Cardiac muscle cell (in vitro differentiated cells and primary cell): ENCODE results near the gene OLFM3. TPM values are rescaled to one million over a fixed set of nuclear protein-coding genes. Genes with fewer than 3 reads are reported as not detected.

ENCODE experiments used
- DNase-seq, 2 donors: peaks; one replicate each; pipeline versions ENCODE4 v3.0.0 to v3.0.0-alpha.2; 2010 to 2017; ENCODE audit warnings: low read depth in 1 of 2, low spot score in 1 of 2
- H3K27ac ChIP-seq: fragments of 200-600 bp; sonication (generic); 2 replicates; pipeline ENCODE4 v1.5.1; 2016
- H3K27me3 ChIP-seq: fragments of 200-600 bp; sonication (generic); 2 replicates; pipeline ENCODE4 v1.6.0; 2016; ENCODE audit warnings: control low read depth
- H3K36me3 ChIP-seq: fragments of 200-600 bp; sonication (generic); 2 replicates; pipeline ENCODE4 v1.5.1; 2016; ENCODE audit warnings: control low read depth
- H3K4me1 ChIP-seq: fragments of 200-600 bp; sonication (generic); 2 replicates; pipeline ENCODE4 v1.8.1; 2017; ENCODE audit warnings: low read depth, mild to moderate bottlenecking, mixed run types
- H3K4me3 ChIP-seq: fragments of 200-600 bp; sonication (generic); 2 replicates; pipeline ENCODE4 v1.5.1; 2016; ENCODE audit warnings: mild to moderate bottlenecking
- H3K9me3 ChIP-seq: fragments of 200-600 bp; sonication (generic); 2 replicates; pipeline ENCODE4 v1.5.1; 2017; ENCODE audit warnings: low read depth, mild to moderate bottlenecking, control low read depth
- polyA plus RNA-seq: library from polyadenylated mRNA; unstranded; fragments of >200 nt; fragmentation: Nextera tagmentation; extraction: Ambion mirVana; gene quantifications from 2 replicates; pipeline ENCODE4 v1.2.1, GENCODE V29; 2016
- total RNA-seq: library from RNA; depleted of rRNA; stranded (reverse); fragments of >200 nt; gene quantifications from 2 replicates; pipeline ENCODE4 v1.2.3, GENCODE V29; 2016
- TF ChIP-seq, protein P1 (sequence below): IDR thresholded peaks from 2 replicates; pipeline ENCODE4 v1.5.1; 2012; ENCODE audit warnings: low read depth, mild to moderate bottlenecking, low read length

OLFM3 gene
- total and polyA plus RNA-seq, 2 experiments from 2014 or later: not detected

DNA sequence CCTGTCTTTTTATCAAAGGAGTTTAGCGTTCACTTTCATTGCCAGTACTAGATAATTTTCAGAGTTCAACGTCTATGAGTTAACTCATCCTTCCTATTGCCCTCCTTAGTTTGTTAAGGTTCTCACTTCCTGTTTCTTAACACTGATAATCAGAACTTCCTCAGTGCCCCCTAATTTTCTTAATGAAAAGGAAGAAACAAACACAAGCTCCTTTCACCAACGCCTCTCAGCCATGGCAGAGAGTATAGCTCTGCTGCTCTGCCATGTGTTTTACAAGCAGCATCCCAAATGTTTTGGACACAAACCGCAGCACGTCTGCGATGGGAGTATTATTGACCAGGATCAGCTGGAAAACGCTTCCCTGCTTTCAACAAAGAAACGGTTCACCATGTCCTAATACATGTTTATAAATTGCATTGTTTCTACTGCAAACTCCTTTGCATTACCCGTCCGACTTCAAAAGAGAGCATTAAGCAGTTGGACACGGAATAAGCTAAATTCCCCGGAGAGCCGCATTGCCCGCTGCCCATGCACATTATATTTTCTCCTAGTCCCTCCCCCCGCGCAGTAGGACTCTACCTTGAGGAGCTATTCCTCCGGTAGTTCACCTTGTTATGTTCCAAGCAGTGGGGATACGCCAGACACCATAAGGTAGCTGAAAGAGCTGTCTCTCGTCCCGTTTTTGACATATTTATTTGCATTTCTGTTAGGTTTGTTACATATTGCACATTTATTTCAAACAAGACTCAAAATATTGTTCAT, 561 bp downstream of the OLFM3 start:
- Histone ChIP-seq H3K9me3 (no peaks in the 10 kb centered on the region), H3K27me3 (peaks cover 19% of the 10 kb centered on the region), H3K4me1 (no peaks in the 10 kb centered on the region), H3K36me3 (no peaks in the 10 kb centered on the region), H3K27ac (no peak overlapping the region), H3K4me3 (peak overlapping the region; percentile 8)
- DNase-seq: peak in 1 of 2 donors; percentile 13
- TF ChIP-seq, protein P1, sequence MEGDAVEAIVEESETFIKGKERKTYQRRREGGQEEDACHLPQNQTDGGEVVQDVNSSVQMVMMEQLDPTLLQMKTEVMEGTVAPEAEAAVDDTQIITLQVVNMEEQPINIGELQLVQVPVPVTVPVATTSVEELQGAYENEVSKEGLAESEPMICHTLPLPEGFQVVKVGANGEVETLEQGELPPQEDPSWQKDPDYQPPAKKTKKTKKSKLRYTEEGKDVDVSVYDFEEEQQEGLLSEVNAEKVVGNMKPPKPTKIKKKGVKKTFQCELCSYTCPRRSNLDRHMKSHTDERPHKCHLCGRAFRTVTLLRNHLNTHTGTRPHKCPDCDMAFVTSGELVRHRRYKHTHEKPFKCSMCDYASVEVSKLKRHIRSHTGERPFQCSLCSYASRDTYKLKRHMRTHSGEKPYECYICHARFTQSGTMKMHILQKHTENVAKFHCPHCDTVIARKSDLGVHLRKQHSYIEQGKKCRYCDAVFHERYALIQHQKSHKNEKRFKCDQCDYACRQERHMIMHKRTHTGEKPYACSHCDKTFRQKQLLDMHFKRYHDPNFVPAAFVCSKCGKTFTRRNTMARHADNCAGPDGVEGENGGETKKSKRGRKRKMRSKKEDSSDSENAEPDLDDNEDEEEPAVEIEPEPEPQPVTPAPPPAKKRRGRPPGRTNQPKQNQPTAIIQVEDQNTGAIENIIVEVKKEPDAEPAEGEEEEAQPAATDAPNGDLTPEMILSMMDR: no peak

DNA sequence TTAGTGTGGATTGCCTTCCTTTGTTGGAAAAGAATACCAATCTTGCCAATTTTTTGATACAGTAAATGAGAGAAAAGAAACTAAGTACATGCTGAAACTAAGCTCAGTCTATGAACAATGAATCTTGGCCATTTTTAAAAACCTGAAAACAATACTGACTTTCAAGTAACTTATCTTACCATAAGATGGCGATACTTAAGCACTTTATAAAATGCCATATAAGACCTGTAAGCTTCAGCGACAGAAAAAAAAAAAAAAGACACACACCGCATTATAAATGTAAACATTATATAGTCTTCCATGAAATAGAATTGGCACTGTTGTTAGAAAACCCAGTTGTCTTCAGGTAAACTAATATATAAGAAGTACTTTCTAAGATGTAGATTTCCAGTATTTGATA, 3.0 kb downstream of the OLFM3 start:
- H3K36me3 ChIP-seq: no peaks in the 10 kb centered on the region
- H3K9me3 ChIP-seq: no peaks in the 10 kb centered on the region
- H3K27ac ChIP-seq: no peak overlapping the region
- no peaks in the 10 kb centered on the region for H3K4me1 ChIP-seq
- TF ChIP-seq, protein P1: no peak
- H3K4me3 ChIP-seq: no peak overlapping the region
- H3K27me3 ChIP-seq: peaks cover 19% of the 10 kb centered on the region
- peak in 1 of 2 donors; percentile 0 for DNase-seq

DNA sequence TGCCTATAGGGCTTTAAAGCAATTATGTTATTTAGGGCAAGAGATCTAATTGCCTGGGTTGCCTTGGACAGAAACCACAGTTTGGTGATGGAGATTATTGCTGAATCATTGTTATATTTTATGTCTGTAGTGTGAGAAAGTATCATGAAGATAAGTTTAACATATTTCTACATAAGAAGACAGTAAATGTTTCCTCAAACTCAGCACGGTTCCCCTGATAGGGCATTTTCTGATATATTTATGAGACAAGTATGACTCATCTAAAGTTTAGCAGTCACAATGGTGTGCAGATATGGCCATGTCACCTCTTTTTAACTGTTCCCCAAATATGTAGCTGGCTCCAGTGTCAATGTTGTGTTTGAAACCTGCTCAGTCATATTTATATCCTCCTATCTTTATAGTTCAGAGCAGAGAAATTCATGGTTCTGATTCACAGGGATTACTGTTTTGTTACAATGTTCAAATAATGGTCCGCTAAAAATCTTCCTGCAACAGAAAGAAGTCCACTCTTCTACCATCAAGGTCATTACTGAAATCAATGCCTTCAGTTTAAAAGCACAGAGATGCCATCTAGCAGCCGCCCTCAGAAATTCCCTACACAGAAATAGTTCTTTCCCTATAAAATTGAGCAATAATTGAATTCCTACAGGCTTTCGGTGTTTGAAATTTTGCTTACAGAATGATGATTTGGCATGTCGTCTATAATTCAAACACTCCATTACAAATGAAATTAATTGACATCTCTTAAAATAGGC, 3.7 kb downstream of the OLFM3 start:
- Histone ChIP-seq H3K27me3 (peaks cover 19% of the 10 kb centered on the region), H3K27ac (no peak overlapping the region)

GRCh38 chr1:101980974-101981373, 15.8 kb downstream of the OLFM3 start:
- no peak for DNase-seq
- TF ChIP-seq, protein P1: no peak
- no peaks in the 10 kb centered on the region for H3K4me1 ChIP-seq
- no peak overlapping the region for H3K4me3 ChIP-seq
- no peak overlapping the region for H3K27ac ChIP-seq
- H3K9me3 ChIP-seq: no peaks in the 10 kb centered on the region
- H3K27me3 ChIP-seq: no peaks in the 10 kb centered on the region
- H3K36me3 ChIP-seq: no peaks in the 10 kb centered on the region

More for the DNA sequence above, 3.7 kb downstream of the OLFM3 start:
- TF ChIP-seq, protein P1: no peak
- no peaks in the 10 kb centered on the region for H3K4me1 ChIP-seq
- H3K9me3 ChIP-seq: no peaks in the 10 kb centered on the region
- no peak overlapping the region for H3K4me3 ChIP-seq
- no peaks in the 10 kb centered on the region for H3K36me3 ChIP-seq
- DNase-seq: no peak

DNA sequence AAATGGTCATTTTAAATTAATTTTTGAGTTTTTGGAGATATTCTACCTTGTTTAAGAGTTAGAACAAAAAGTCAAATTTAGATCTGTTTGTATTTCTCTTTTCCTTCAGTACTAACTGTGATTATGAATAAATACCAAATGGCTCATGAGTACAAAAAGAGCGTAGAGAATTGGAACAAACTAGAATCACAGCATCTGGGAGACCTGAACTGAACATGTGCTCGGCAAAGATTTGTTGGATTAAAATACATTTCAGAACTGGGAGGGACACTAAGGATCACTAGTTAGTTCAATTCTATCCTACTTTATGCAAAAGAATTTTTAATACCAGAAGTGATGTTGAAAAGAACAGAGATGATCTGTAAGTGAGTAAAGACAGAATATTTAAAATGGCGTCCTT, 19.5 kb downstream of the OLFM3 start:
- H3K36me3 ChIP-seq: no peaks in the 10 kb centered on the region
- H3K9me3 ChIP-seq: no peaks in the 10 kb centered on the region
- H3K4me1 ChIP-seq: no peaks in the 10 kb centered on the region
- no peak overlapping the region for H3K4me3 ChIP-seq
- TF ChIP-seq, protein P1: no peak
- H3K27me3 ChIP-seq: no peaks in the 10 kb centered on the region
- no peak for DNase-seq
- no peak overlapping the region for H3K27ac ChIP-seq
